HG03460 (cell line): ENCODE results near the gene DQX1.

Experiments used
- ATAC-seq: cut with Tn5 transposase; IDR thresholded peaks from one replicate; pipeline ENCODE4 v1.9.1; 2021; ENCODE audit not compliant: unreplicated experiment

DQX1 gene

DNA sequence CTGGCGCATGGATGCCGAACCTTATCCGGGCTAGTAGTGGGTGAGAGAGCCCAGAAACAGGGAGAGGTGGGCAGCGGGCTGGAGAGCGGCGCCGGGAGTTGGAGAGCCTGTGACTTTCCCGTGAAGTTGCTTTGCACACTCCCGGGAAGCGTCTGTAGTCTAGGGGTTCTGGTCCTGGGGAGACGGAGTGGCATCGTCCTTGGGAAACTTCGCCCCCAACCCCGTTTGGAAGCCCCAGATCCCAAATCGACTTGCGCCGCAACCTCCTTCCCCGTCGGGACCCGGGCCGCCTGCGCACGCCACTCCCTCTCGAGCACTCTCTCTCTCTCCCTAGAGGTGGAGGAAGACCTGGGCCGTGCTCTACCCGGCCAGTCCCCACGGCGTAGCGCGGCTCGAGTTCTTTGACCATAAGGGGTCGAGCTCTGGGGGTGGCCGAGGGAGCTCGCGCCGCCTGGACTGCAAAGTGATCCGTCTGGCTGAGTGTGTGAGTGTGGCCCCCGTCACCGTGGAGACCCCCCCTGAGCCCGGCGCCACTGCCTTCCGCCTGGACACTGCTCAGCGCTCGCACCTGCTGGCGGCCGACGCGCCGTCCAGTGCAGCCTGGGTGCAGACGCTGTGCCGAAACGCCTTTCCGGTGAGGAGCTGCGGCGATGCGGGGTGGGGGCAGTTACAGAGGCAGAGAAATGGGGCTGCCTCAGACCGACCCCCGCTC lies 28.9 kb upstream of the DQX1 start:
- peak; percentile 50 for ATAC-seq

DNA sequence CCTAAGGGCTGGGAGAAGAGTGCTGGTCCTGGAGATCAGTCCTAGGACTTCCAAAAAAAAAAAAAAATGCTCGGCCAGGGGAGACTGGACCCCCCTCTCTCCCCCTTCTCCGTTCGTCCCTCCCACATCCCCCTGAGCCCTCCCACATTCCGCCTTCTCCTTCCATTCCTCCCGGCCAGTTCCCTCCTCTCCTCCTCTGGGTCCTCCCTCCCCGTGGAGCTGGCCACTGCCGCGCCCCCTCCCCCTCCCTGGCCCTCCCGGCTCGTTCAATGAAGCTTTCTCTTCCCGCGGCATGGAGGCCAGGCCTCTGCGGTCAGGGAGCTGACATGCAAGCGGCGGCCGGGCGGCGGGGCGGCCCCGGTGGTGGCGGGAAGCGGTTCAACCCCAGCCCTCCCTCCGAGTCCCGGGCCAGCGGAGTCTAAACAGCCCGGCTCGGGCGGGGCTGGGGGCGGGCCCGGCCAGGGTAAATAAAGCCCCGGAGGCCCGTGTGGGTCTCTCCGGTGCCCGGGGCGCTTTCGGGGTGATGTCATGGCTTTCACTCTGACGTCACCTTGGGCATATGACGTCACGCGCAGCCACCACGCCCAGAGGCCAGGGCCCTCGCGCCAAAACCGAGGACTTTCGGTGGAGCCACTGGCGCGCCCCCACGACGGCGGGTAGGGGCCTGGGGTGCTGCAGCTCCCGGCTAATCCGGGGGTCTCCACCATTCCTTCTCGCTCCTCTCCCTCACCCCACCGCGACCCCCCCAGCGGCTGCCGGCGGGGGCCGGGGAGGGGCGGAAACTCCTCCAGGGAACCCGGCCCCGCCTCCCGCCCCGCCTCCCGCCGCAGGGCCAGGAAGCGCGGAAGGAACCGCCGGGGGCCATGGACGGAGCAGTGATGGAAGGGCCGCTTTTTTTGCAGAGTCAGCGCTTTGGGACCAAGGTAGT lies 28.1 kb upstream of the DQX1 start, which contains the start of the genes DOK1 and LOXL3:
TSS of gene DOK1 (plus strand) at position 829 of the 928 bp plus-strand sequence. CDS start at position 864, 35 bp downstream.
TSS of gene LOXL3 (minus strand) at position 51 of the 928 bp plus-strand sequence. CDS start 1,308 bp downstream, outside the sequence.
- peak; percentile 53 for ATAC-seq

DNA sequence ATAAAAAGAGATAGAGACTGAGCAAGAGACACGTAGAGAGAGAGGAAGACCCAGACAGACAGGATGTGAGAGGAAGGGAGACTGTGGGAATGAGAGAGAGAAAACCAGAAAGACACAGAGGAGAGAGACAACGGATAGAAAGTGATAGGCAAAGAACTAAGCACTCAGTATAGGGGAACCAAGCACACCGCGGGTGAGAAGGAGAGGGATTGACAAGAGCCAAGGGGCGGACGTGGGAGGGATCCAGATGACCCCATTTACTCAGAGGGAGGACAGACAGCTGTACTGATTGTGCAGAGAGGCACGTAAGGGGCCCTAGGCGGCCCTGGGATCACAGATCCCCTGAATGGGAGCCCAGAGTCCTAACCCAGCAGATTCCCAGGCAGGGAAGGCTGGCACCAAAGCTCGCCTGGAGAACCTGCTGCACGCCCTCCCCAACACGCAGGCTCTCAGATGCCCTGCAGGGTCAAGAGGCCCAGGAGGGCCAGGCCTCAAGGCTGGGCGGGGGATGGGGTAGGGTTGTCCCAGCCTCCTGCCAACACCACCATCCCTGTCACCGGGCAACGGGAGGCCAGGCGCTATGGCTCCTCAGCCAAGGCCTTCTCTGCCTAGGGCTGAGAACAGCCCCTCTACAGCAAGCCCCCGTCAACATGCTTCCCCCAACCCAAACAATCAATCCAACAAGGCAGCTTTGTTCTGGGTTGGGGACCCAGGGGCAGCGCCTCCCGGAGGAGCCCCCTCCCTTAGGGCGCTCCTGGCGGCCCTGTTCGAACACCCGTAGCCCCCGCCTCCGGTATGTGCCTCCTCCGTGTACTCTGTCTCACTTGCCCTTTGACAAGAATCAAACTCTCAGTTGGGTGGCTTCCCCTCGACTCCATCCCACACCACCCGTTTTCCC lies 27.1 kb upstream of the DQX1 start:
- ATAC-seq, result no peak

DNA sequence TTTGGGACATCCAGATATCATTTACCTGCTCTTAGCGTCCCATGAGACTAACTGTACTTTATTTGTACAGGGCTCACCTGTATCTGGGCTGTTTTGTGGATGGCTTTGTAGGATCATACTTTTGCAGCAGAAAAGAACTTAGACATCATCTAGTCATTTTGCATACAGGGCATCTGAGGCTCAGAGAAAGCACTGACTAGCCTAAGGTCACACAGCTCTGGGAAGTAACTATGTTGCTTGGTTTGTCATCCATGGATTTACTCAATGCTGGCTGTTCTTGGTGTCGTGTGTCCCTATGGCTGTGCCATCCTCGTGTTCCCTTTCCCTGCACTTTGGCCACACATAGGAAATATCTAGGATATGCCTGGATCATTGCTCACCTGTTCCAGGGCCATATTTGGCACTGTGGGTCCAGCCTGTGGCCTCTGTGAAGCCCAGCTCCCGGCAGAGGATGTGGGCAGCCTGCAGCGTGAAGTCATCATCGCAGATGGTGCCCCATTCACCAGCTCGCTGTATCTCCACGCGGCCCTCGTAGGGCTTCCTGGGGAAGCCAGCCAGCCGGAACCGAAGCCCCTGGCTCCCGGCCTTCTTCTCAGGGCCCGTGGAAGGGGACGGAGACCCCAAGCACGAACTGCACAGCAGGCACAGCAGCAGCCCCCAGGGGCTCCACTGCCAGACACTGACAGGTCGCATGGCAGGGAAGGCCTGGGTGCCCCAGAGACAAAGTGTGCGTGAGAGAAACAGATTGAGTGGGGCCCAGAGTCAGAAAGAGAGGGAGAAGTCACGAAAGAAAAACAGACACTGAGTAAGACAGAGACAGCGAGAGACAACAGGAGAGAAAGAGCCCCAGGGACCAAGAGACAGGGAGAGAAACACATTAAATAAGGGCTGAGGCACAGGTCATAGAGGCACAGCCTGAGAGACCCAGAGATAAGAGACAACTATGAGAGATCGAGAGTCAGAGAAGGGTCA lies 26.2 kb upstream of the DQX1 start:
- no peak for ATAC-seq

DNA sequence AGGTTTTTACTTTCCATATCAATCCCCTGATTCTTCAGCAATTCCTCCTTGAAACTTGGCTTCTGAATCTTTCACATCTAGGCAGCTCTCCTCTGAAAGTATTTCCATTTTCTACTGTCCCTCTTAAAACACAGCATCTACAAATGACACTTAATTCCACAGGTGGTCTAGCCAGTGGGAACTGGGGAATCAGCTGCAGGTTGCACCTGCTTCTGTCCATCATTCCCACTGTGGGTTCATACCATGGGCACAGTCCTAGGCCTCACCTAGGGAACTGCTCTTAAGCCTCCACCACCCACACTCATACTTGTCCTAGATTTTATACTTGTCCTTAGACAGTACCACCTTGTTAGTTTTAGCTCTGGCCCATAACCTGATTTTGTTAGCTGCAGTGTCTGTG lies 25.5 kb upstream of the DQX1 start:
- ATAC-seq, result no peak

DNA sequence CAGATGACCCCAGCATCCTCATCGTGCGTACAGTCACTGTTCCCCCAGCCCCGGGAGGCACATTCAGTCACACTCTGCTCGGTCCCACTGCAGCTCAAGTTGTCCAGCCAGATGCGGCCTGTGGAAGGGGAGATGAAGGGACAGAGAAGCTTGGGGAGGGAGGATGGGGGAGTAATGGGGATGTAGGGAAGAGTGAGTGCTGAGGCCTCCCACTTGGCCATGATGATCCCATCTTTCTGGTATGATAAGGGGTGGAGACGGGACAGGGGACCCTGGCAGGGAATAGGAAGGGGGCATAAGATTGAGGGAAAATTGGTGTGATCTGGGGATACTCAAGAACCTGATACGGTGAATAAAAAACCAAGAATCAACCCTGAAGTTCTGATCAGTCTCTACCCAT lies 24.2 kb upstream of the DQX1 start:
- ATAC-seq, result no peak

DNA sequence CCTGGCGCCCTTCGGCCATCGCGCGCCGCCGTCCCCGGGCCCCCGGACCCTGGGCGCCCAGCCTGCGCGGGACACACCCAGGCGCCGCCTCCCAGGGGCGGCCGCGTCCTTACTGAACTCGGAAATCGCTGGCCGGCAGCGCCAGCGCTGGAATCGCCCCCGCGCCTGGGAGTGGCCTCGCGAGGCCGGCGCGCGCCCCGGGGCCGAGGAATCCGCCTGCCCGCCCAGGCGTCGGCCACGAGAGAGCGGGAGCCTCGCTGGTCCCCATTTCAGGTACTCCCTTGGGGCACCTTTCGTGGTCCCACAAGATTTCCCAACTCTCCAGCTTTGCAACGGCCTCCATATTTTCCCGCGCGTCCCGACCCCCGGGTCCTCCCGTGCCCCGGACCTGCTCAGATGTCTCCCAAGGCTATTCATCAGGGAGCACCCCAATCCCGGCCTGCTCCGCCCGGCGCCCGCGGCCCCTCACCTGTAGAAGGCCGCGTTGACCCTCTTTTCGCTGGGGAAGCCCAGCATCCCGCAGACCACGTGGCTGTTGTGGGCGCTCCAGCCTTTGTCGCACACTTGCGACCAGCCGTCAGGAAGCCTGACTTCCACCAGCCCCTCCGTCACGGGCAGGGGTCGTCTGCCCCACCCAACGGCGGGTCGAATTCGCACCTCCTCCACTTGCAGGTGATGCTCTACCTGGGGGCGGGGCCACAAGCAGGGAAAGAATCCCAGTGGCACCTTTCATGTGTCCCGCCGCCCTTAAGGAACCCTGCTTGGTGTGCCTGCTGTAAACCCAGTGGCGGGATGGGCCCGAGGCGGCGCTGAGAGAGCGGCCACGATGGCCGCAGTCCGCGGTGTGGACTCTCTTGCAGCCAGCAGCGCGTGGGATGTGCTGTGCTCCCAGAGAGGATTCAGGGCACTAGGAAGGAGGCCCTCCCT lies 23.1 kb upstream of the DQX1 start:
- no peak for ATAC-seq

DNA sequence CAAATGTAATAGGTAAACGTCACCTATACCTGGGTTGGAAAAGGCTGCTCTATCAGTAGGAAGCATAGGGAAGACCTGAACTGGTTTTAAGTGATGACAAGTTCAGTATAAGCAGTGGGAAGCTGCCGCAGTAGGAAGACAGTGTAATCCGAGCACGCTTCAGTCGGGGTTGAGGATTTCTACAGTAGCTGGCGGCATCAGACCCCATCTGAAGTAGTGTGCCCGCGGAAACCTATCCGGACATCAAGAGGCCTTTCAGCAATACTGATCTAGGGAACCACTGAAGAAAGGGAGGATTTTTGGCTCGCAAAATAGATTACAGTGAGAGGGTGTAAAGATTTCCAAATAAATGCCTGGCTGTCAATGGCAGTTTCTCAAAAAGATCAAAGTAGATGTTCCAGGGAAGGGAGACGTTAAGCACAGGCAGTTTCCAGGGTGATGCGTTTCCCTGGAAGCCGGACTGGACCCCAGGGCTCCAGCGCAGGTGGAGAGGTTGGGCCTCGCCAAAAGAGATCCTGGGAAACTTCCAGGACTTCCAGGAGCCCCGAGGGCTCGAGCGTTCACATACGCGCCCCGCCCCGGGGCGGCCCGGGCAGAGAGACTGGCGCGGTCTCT lies 22.4 kb upstream of the DQX1 start:
- no peak for ATAC-seq

DNA sequence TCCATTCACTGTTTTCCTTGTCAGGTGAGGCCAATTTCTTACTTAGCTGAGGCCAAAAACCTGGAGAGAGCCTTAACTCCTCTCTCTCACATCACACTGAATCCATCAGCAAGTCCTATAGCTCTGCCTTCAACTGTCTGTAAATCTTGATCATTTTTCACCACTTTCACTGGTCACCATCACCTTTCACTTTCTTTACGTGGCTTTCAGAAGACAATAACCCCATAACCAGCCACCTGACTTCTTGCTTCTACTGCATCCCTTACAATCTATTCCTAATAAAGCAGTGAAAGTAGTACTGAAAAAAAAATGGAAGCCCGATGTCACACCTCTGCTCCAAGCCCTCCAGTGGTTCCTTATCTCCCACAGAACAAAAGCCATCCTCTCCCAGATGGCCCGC lies 20.0 kb upstream of the DQX1 start:
- ATAC-seq, result no peak

DNA sequence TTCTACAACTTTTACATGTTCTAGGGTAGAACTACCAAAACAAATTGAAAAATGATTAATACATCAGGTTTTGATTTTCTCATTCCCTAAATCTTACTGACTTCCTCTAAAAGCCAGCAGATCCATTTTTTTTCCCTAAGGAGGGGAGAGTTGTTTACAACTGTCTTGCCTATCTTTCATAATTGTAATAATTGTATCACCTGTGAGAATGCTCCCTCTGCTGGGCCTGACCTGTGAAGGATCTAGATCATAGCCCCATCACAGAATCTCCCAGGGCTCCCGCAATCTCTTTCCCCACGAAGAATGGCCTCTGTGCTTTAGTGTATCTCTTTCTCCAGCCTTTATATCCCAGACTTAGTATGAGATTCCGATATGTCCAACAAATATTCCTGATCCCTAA lies 18.6 kb upstream of the DQX1 start:
- no peak for ATAC-seq

DNA sequence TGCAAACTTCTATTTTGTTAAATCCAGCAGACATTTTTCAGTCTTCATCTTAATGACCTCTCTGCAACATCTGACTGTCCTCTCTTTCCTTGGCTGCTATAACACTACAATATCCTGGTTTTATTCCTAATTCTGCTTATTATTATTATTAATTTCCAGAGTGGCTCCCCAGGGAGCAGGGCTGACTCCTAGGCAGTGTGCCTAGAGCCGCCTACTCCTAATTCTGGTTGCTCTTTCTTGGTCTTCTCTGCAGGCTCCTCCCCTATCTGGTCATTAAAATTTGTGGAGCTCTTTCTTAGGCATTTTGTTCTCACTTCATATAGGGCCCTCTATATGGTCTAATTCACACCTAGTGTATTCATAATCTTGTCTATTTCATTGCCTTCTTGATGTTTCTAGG lies 16.9 kb upstream of the DQX1 start:
- no peak for ATAC-seq

DNA sequence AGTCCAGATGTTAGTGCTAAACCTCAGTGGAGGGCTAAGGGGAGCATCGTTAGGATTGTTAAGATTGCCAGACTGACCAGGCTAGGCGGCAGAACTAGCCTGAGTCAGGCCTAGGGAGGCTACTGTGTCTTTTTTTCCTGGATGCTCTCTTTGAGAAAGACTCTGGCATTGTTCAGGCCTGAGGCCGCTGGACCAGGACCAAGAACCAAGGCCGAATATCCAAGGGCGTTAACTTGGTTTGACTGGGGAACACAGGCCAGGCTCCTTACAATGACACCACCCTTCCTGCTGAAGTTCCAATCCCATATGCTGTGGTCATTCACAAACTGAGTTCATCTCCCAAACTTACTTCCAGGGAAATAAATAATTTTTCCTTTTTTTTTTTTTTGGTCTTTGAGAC lies 14.3 kb upstream of the DQX1 start:
- ATAC-seq, result no peak

DNA sequence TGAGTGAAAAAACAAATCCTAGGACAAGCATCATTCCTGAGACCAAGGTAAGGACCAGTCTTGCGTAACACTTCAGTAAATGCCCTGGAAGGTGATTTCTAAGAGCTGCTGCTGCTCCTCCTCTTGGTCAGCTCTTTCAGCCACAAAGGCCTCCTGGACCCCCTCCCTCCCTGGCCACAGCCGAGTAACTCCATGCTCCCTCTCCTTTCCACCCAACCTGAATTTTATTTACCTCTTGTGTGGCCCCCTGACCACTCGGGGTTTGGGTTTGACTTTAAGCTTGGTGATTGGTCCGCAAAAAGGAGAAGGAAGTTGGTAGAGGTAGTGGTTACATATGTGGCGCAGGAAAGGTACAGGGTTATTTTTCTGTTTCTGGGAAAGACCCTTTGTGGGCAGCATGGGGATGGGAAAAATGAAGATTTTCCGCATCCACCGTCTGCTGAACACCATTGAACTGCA lies 12.9 kb upstream of the DQX1 start:
- ATAC-seq, result no peak

DNA sequence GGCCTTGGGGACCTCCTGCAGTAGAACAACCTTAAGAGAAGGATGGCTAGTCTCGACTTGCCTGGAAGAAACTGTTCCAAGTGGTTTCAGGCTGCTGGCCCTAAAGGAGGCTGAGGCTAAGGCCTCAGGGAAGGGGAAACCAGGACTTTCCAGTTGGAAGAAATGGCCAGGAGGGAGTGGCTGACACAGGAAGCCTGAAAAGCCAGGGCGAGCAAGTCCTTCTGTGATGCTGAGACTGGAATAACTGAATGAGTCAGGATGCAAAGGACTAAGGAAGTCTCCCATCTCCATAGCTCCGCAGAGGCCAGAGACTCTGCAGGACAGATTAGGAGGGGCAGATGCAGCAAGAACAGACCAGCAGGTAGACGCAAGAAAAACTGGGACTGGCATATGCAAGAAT lies 11.1 kb upstream of the DQX1 start:
- ATAC-seq, result no peak

DNA sequence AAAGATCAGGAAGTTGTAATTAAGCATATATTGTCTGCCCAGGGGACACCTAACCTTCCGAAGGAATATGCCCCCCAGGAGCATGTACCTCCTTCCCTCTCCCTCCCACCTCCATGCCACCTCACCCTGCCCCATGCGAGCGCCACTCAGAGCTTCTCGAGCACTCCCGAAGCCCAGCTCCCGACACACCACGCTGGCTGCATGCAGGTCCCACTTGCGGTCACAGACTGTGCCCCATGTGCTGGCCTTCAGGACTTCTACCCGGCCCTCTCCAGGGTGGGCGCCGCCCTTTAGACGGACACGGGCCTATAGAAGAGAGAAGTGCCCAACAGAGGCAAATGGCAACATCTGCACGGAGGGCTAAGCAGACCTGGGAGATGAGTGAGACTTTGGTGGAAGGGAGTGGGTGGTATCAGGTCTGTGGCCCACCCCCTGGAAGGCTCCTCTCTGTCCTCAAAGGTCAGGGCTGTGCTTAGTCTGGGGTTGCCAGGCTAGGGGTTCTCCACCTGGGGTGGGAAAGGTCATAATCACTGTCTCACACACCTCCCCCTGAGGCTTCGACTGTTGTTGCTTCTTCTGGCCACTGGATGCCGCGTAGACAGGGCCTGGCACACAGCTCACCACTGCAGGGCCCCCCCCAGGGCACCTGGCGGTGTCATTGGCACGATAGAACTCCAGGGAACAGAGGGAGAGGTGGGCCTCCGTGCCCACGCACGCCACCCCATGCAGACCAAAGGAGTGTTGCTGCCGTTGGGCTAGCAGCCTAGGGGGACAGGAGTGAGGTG lies 10.3 kb upstream of the DQX1 start:
- ATAC-seq, result no peak

DNA sequence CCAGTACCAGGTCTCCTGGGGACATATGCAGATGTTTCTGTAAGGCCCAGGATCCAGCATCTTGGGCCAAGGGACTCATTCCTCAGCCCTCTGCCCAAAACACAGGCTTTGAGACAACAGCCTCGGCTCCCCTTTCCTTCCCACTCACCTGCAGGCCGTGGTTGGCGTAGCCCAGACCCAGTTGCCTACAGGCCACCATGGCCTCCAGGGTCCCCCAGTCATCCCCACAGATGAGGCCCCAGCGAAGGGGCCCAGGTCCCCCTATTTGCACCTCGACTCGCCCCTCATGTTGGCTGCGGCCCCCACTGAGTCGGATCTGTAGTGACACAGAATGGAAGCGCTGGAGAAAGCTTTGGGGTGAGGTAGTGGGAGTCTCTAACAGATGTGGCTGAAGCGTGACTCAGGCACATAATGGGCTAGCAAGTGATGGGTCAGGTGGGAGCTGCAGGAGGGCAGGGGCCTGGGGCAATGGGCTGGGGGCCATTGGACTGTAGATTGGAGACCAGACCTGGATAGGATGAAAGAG lies 9.5 kb upstream of the DQX1 start:
- no peak for ATAC-seq

DNA sequence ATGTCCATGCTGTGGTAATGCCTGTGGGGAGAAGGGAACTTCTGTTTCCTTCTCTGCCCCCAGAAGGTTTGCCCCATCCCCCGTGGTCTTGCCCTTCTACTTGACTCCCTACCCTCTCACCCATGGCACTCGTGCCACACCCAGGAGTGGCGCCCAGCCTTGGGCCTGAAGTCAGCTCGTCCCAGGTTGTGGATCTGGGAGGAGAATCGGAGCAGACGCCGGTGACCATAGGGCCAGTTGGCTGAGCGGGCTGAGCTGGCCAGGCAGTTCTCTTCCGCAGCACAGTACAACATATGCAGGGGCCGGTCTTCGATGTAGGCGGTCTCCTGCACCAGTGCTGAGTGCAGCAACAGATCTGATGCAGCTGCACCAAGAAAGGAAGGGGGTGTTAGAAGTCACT lies 8.4 kb upstream of the DQX1 start:
- no peak for ATAC-seq
